ENCODE measurements around the gene LMTK3. TPM values are rescaled to one million over a fixed set of nuclear protein-coding genes. Genes with fewer than 3 reads are reported as not detected.

Gene LMTK3
- total RNA-seq, 1 donor: not detected

GRCh38 chr19:48442116-48443035, 69.3 kb downstream of the LMTK3 start:
- peak; percentile 81 for DNase-seq (ENCODE audit: insufficient read length, low spot score, missing footprints)
- Histone ChIP-seq H2AFZ (ENCODE audit: low read length) (no peak overlapping the region), H3K4me3 (ENCODE audit: insufficient read depth, low read length) (no peak overlapping the region), H3K27ac (ENCODE audit: low read depth, low read length) (no peak overlapping the region), H3K27me3 (ENCODE audit: insufficient read depth, low read length) (peaks cover 5% of the 10 kb centered on the region), H3K79me2 (ENCODE audit: insufficient read depth, low read length) (peaks cover 13% of the 10 kb centered on the region), H3K36me3 (ENCODE audit: insufficient read depth, low read length) (peaks cover 2% of the 10 kb centered on the region), H3K9me3 (ENCODE audit: low read depth, low read length) (no peaks in the 10 kb centered on the region), H3K4me1 (ENCODE audit: insufficient read depth, low read length) (peaks cover 18% of the 10 kb centered on the region), H4K20me1 (ENCODE audit: insufficient read depth, low read length) (no peaks in the 10 kb centered on the region), H3K4me2 (ENCODE audit: insufficient read depth, low read length) (no peak overlapping the region)
- TF ChIP-seq, protein P1, sequence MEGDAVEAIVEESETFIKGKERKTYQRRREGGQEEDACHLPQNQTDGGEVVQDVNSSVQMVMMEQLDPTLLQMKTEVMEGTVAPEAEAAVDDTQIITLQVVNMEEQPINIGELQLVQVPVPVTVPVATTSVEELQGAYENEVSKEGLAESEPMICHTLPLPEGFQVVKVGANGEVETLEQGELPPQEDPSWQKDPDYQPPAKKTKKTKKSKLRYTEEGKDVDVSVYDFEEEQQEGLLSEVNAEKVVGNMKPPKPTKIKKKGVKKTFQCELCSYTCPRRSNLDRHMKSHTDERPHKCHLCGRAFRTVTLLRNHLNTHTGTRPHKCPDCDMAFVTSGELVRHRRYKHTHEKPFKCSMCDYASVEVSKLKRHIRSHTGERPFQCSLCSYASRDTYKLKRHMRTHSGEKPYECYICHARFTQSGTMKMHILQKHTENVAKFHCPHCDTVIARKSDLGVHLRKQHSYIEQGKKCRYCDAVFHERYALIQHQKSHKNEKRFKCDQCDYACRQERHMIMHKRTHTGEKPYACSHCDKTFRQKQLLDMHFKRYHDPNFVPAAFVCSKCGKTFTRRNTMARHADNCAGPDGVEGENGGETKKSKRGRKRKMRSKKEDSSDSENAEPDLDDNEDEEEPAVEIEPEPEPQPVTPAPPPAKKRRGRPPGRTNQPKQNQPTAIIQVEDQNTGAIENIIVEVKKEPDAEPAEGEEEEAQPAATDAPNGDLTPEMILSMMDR (IDR thresholded peaks at IDR 0.05; ENCODE audit: extremely low read depth, low read depth, low read length): no peak

DNA sequence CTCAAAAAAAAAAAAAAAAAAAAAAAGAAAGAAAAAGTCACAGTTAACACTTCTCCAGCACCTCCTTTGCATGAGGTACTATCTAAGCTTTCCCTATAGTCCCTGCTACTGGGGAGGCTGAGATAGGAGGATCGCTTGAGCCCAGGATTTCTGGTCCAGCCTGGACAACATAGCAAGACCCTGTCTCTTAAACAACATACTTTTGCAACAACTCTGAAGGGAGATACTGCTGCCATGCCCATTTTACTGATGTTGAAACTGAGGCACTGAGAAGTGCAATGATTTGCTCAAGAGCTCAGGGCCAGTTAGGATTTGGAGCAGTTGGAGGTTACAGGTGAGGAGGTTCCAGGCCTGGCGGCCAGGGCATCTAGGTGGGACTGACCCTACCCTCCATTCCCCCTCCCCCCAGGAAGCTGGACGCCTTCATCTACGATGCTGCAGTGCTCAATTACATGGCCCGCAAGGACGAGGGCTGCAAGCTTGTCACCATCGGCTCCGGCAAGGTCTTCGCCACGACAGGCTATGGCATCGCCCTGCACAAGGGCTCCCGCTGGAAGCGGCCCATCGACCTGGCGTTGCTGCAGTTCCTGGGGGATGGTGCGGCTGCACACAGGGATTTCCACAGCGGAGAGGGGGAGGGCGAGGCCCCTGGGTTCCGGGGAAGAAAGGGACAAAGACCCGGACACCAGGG, 70.1 kb downstream of the LMTK3 start:
- Histone ChIP-seq H3K79me2 (ENCODE audit: insufficient read depth, low read length) (peaks cover 8% of the 10 kb centered on the region), H3K4me3 (ENCODE audit: insufficient read depth, low read length) (no peak overlapping the region), H3K9me3 (ENCODE audit: low read depth, low read length) (no peaks in the 10 kb centered on the region), H3K4me2 (ENCODE audit: insufficient read depth, low read length) (no peak overlapping the region), H3K27ac (ENCODE audit: low read depth, low read length) (no peak overlapping the region), H4K20me1 (ENCODE audit: insufficient read depth, low read length) (no peaks in the 10 kb centered on the region), H3K4me1 (ENCODE audit: insufficient read depth, low read length) (peaks cover 16% of the 10 kb centered on the region), H2AFZ (ENCODE audit: low read length) (no peak overlapping the region), H3K36me3 (ENCODE audit: insufficient read depth, low read length) (no peaks in the 10 kb centered on the region), H3K27me3 (ENCODE audit: insufficient read depth, low read length) (peaks cover 5% of the 10 kb centered on the region)
- TF ChIP-seq, protein P1 (IDR thresholded peaks at IDR 0.05; ENCODE audit: extremely low read depth, low read depth, low read length): no peak
- DNase-seq (ENCODE audit: insufficient read length, low spot score, missing footprints): peak; percentile 60

DNA sequence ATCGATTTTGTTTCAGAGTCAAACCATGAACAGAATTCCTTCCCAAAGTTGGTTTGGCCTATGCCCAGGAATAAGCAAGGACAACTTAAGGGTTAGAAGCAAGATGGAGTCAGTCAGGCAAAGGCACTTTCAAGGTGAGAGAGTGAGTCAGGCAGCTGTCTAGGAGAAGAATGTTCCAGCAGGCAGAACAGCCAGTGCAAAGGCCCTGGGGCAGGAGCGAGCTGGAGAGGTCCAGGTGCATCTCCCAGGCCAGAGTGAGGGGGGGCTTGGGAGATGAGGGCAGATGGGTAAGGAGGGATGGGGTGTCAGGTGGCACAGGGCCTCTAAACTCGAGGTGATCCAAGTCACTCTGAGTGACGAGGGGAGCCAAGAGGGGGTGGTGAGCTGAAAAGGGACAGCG, 75.0 kb downstream of the LMTK3 start:
- Histone ChIP-seq H3K79me2 (ENCODE audit: insufficient read depth, low read length) (no peaks in the 10 kb centered on the region), H3K4me2 (ENCODE audit: insufficient read depth, low read length) (no peak overlapping the region), H3K36me3 (ENCODE audit: insufficient read depth, low read length) (no peaks in the 10 kb centered on the region), H3K4me1 (ENCODE audit: insufficient read depth, low read length) (no peaks in the 10 kb centered on the region), H3K27me3 (ENCODE audit: insufficient read depth, low read length) (no peaks in the 10 kb centered on the region), H3K9me3 (ENCODE audit: low read depth, low read length) (no peaks in the 10 kb centered on the region), H4K20me1 (ENCODE audit: insufficient read depth, low read length) (no peaks in the 10 kb centered on the region), H3K4me3 (ENCODE audit: insufficient read depth, low read length) (no peak overlapping the region), H2AFZ (ENCODE audit: low read length) (no peak overlapping the region), H3K27ac (ENCODE audit: low read depth, low read length) (no peak overlapping the region)
- DNase-seq (ENCODE audit: insufficient read length, low spot score, missing footprints): no peak
- TF ChIP-seq, protein P1 (IDR thresholded peaks at IDR 0.05; ENCODE audit: extremely low read depth, low read depth, low read length): no peak

Other genes starting within 250 kb of the LMTK3 start
- gene ZNF114, start 241.8 kb downstream of the LMTK3 start, total RNA-seq: under 0.01 and 0.29 TPM in 2 replicates
- gene EMP3, start 186.3 kb downstream of the LMTK3 start, total RNA-seq: 185 and 216 TPM in 2 replicates
- gene TMEM143, start 147.9 kb downstream of the LMTK3 start, total RNA-seq: 4.3 and 4.7 TPM in 2 replicates
- not detected in 2 replicates for gene SYNGR4, start 147.5 kb downstream of the LMTK3 start, total RNA-seq
- 95.2 and 119 TPM in 2 replicates for gene KDELR1, start 120.3 kb downstream of the LMTK3 start, total RNA-seq
- under 0.01 TPM in 2 replicates for gene GRIN2D, start 118.2 kb downstream of the LMTK3 start, total RNA-seq
- gene GRWD1, start 65.9 kb downstream of the LMTK3 start, total RNA-seq: 23.3 and 25.0 TPM in 2 replicates
- gene KCNJ14, start 56.3 kb downstream of the LMTK3 start, total RNA-seq: 0.59 and 0.72 TPM in 2 replicates
- gene CYTH2, start 42.5 kb downstream of the LMTK3 start, total RNA-seq: 63.6 and 66.2 TPM in 2 replicates
- under 0.01 TPM in 1 of 2 replicates, not detected in the other for gene SULT2B1, start 40.3 kb upstream of the LMTK3 start, total RNA-seq
- not detected in 2 replicates for gene SPACA4, start 94.9 kb upstream of the LMTK3 start, total RNA-seq
- 0.29 TPM in 1 of 2 replicates, not detected in the other for gene FAM83E, start 103.2 kb upstream of the LMTK3 start, total RNA-seq
- 1,357 and 1,526 TPM in 2 replicates for gene RPL18, start 107.3 kb upstream of the LMTK3 start, total RNA-seq
- 13.0 and 13.3 TPM in 2 replicates for gene SPHK2, start 107.7 kb upstream of the LMTK3 start, total RNA-seq
- 14.5 and 18.3 TPM in 2 replicates for gene DBP, start 125.5 kb upstream of the LMTK3 start, total RNA-seq
- gene CA11, start 134.4 kb upstream of the LMTK3 start, total RNA-seq: 1.8 and 2.7 TPM in 2 replicates
- under 0.01 and 0.29 TPM in 2 replicates for gene NTN5, start 161.2 kb upstream of the LMTK3 start, total RNA-seq
- gene FUT2, start 184.1 kb upstream of the LMTK3 start, total RNA-seq: not detected in 2 replicates
- 0.36 and 0.59 TPM in 2 replicates for gene MAMSTR, start 207.9 kb upstream of the LMTK3 start, total RNA-seq
- gene RASIP1, start 228.8 kb upstream of the LMTK3 start, total RNA-seq: 2.1 and 3.6 TPM in 2 replicates
- gene IZUMO1, start 235.1 kb upstream of the LMTK3 start, total RNA-seq: not detected in 2 replicates
- under 0.01 TPM in 1 of 2 replicates, not detected in the other for gene FUT1, start 240.8 kb upstream of the LMTK3 start, total RNA-seq
- gene FGF21, start 243.7 kb upstream of the LMTK3 start, total RNA-seq: not detected in 2 replicates